ENCODE measurements around the gene SRSF2.
"Not testable (repeated sequence)": the region's sequence is repeated elsewhere in the genome, so short reads cannot be mapped to it uniquely, and the experiment has no call there.

SRSF2 gene

DNA sequence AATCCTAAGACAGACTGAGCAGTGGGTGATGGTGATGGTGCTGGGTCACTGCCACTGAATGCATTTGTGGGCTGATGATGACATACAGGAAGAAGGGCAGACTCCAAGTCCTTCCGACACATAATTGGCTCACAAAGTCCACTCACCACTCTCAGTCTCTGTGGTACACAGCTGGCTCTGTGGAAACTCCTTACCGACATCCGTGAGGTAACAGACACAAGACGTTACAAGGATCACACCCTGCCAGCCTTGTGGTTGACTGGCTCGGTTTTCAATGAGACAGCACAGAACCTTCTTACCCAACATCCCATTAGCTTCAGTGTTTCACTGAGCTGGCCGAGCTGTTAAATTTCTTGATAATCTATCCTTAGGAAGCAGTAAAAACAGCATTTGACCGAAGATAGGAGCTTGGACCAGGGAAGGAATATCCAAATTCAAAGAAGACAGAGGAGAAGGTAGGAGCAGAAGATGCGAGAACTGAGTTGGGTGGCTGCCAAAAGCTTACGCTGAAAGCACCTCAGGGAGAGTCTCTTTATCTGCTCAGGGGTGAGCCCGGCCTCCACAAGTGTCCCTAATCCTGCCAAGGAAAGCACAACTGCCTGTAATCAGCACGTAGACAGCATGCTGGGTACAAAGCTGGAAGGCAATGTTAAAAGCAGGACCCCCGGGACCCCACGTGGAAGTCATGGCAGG lies 20.8 kb downstream of the SRSF2 start:
- TF ChIP-seq, protein P1, sequence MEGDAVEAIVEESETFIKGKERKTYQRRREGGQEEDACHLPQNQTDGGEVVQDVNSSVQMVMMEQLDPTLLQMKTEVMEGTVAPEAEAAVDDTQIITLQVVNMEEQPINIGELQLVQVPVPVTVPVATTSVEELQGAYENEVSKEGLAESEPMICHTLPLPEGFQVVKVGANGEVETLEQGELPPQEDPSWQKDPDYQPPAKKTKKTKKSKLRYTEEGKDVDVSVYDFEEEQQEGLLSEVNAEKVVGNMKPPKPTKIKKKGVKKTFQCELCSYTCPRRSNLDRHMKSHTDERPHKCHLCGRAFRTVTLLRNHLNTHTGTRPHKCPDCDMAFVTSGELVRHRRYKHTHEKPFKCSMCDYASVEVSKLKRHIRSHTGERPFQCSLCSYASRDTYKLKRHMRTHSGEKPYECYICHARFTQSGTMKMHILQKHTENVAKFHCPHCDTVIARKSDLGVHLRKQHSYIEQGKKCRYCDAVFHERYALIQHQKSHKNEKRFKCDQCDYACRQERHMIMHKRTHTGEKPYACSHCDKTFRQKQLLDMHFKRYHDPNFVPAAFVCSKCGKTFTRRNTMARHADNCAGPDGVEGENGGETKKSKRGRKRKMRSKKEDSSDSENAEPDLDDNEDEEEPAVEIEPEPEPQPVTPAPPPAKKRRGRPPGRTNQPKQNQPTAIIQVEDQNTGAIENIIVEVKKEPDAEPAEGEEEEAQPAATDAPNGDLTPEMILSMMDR (conservative IDR thresholded peaks at IDR 0.05; ENCODE audit: low read depth, low read length): no peak
- peak; percentile 100 for DNase-seq (ENCODE audit: low read depth)
- H3K4me3 ChIP-seq (ENCODE audit: low read depth, low read length): peak overlapping the region; percentile 32

DNA sequence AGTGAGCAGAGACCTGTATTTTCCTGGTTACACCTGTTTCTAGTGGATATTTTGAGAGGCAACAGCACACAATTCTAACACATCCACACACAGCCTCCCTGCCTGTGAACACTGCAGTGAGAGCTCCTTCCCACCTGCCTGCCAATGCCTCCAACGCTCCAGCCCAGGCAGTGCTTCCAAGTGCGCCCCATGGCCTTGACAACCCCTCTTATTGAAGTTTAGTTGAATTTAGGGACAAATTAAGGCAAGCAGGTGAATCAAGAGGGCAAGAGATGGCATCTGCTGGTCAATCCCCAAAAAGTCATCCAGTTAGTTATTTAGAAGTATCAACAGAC lies 21.7 kb downstream of the SRSF2 start:
- TF ChIP-seq, protein P1 (conservative IDR thresholded peaks at IDR 0.05; ENCODE audit: low read depth, low read length): no peak
- DNase-seq (ENCODE audit: low read depth): no peak
- no peak overlapping the region for H3K4me3 ChIP-seq (ENCODE audit: low read depth, low read length)

DNA sequence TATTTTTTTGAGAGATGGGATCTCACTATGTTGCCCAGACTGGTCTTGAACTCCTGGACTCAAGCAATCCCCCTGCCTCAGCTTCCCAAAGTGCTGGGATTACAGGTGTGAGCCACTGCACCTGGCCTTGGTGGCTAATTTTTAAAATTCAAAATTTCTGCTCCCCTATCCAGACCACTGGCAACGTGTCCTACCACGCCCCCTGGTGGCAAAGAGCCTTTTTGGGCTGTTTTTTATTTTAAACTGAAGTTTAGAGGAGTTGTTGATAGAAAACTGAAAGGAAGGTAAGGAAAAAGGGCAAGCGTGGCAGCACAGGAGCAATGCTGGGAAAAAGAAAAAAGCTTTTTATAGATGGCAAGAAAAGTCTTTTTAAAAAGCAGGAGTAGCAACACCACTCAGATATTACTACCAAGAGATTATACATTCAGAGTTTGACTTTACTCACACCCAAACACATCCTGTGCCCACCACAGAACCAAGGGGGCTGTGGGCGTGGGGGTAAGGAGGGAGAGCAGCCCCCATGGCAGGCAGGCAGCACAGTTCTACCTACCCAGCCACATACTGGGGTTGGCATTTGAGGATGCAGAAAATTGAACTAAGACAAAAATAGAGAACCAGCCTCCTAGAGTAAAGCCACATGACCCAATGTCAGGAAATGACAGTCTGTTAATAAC lies 22.2 kb downstream of the SRSF2 start:
- no peak overlapping the region for H3K4me3 ChIP-seq (ENCODE audit: low read depth, low read length)
- peak; percentile 67 for DNase-seq (ENCODE audit: low read depth)
- TF ChIP-seq, protein P1 (conservative IDR thresholded peaks at IDR 0.05; ENCODE audit: low read depth, low read length): peak; percentile 84

DNA sequence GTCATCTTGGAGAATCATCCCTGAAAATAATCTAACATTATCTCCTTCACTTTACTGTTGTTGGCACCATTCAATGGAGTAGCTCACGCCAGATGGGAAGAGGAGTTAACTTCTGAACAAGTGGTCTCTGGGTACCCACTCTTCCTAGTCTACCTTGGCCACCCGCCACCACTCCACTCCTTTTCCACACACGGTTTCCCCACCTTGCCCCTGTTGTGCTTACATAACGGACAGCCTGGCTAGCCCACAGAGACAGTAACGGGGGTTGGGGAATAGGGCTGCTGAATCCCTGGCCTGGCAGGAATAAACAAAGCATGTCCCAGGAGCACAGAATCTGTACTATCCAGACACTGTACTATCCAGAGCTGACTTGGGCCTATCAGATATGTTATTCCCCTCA lies 22.8 kb downstream of the SRSF2 start:
- H3K4me3 ChIP-seq (ENCODE audit: low read depth, low read length): no peak overlapping the region
- TF ChIP-seq, protein P1 (conservative IDR thresholded peaks at IDR 0.05; ENCODE audit: low read depth, low read length): no peak
- no peak for DNase-seq (ENCODE audit: low read depth)

- no peak overlapping the region for H3K4me3 ChIP-seq (ENCODE audit: low read depth, low read length)
- no peak for DNase-seq (ENCODE audit: low read depth)
- TF ChIP-seq, protein P1 (conservative IDR thresholded peaks at IDR 0.05; ENCODE audit: low read depth, low read length): no peak
These were observed 23.4 kb downstream of the SRSF2 start for GRCh38 chr17:76713765-76714164.

DNA sequence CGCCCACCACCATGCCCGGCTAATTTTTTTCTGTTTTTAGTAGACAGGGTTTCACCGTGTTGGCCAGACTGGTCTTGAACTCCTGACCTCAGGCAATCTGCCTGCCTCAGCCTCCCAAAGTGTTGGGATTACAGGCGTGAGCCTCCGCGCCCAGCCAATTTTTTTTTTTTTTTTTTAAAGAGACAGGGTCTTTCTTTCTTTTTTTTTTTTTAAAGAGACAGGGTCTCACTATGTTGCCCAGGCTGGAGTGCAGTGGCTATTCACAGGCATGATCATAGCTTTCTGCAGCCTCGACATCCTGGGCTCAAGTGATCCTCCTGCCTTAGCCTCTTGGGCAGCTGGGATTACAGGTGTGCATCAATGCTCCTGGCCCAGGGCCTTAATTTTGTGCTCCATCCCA lies 24.8 kb downstream of the SRSF2 start:
- DNase-seq (ENCODE audit: low read depth); H3K4me3 ChIP-seq (ENCODE audit: low read depth, low read length): not testable (repeated sequence)

- peak within 1 kb of the TSS; percentile 79 for H3K4me3 ChIP-seq (ENCODE audit: low read depth, low read length)
- TF ChIP-seq, protein P1 (conservative IDR thresholded peaks at IDR 0.05; ENCODE audit: low read depth, low read length): no peak
- DNase-seq (ENCODE audit: low read depth): peak; percentile 60
These were observed 26.1 kb downstream of the SRSF2 start, which contains the start of gene MXRA7 for GRCh38 chr17:76710863-76711611. MXRA7 (minus strand) TSS chr17:76710965; CDS start chr17:76710946, 19 bp downstream.

GRCh38 chr17:76709951-76710862 lies 26.9 kb downstream of the SRSF2 start:
- peak; percentile 60 for DNase-seq (ENCODE audit: low read depth)

More at GRCh38 chr17:76709951-76710862, 26.9 kb downstream of the SRSF2 start:
- peak overlapping the region; percentile 79 for H3K4me3 ChIP-seq (ENCODE audit: low read depth, low read length)
